Measurements from ENCODE around the gene COX5A. TPM values are rescaled to one million over a fixed set of nuclear protein-coding genes. Genes with fewer than 3 reads are reported as not detected.

The COX5A gene
- total and polyA plus RNA-seq, 2 of the 13 experiments (the other 11 are each of a cell fraction or from before 2014, with no cell fraction given) = 158 to 218 TPM

GRCh38 chr15:74873036-74873755 lies 64.7 kb downstream of the COX5A start, which contains the start of gene SCAMP2 (continued):
- no peak for TF ChIP-seq RXRB (CRISPR knock-in tag; IDR thresholded peaks at IDR 0.05; ENCODE audit: borderline replicate concordance)
- TF ChIP-seq THAP8 (CRISPR knock-in tag; IDR thresholded peaks at IDR 0.05; ENCODE audit: borderline replicate concordance) = no peak
- no peak for TF ChIP-seq ZHX1 (CRISPR knock-in tag; IDR thresholded peaks at IDR 0.05; ENCODE audit: low read depth)
- TF ChIP-seq EP300 (IDR thresholded peaks at IDR 0.05; ENCODE audit: low read depth in 2 of 2, low read length in 2 of 2) = 0 out of 4 replicates have a peak, but pooled peaks of 1 of the 2 experiments have one; percentile 40
- no peak for TF ChIP-seq EP300 (CRISPR knock-in tag; IDR thresholded peaks at IDR 0.05; ENCODE audit: borderline replicate concordance)
- 0 out of 2 replicates have a peak, but pooled peaks have one; percentile 36 for TF ChIP-seq NR0B2 (CRISPR knock-in tag; IDR thresholded peaks at IDR 0.05)
- no peak; the same call in 1 of the 2 replicates for TF ChIP-seq TFDP1 (CRISPR knock-in tag; IDR thresholded peaks at IDR 0.05; ENCODE audit: borderline replicate concordance)
- no peak for TF ChIP-seq CEBPG (CRISPR knock-in tag; IDR thresholded peaks at IDR 0.05)
- TF ChIP-seq MTERF4 (CRISPR knock-in tag; IDR thresholded peaks at IDR 0.05) = no peak
- TF ChIP-seq ARID4A (CRISPR knock-in tag; IDR thresholded peaks at IDR 0.05; ENCODE audit: borderline replicate concordance) = peak; percentile 86
- peak; percentile 94 for TF ChIP-seq HNRNPK (IDR thresholded peaks at IDR 0.05; ENCODE audit: low read depth, low read length, poor library complexity, severe bottlenecking)
- TF ChIP-seq DMAP1 (CRISPR knock-in tag; IDR thresholded peaks at IDR 0.05) = peak; percentile 94
- no peak for TF ChIP-seq IRX3 (CRISPR knock-in tag; IDR thresholded peaks at IDR 0.05; ENCODE audit: borderline replicate concordance, low read depth)
- no peak for TF ChIP-seq HNRNPH1 (optimal IDR thresholded peaks at IDR 0.05; ENCODE audit: low read depth, low read length)
- no peak for TF ChIP-seq ZNF33B (CRISPR knock-in tag; IDR thresholded peaks at IDR 0.05)
- TF ChIP-seq SIN3A (IDR thresholded peaks at IDR 0.05; ENCODE audit: borderline replicate concordance, low read depth, low read length) = peak; percentile 46; the same call in 1 of the 2 replicates
- TF ChIP-seq ZFX (CRISPR knock-in tag; IDR thresholded peaks at IDR 0.05; ENCODE audit: low read depth) = peak; percentile 98
- no peak for TF ChIP-seq NAIF1 (CRISPR knock-in tag; IDR thresholded peaks at IDR 0.05; ENCODE audit: borderline replicate concordance)

Data from HepG2 (cell line).